Gastroesophageal sphincter (tissue), 4 donors: Measurements from ENCODE around the gene PARD3. TPM values are rescaled to one million over a fixed set of nuclear protein-coding genes. Genes with fewer than 3 reads are reported as not detected.
A peak's percentile ranks its signal among the peaks of the same experiment; 100 is the strongest.
"Not testable (repeated sequence)": the region's sequence is repeated elsewhere in the genome, so short reads cannot be mapped to it uniquely, and the experiment has no call there.

ENCODE experiments used
- ATAC-seq: fragments of 150-250 bp; one replicate; pipeline ENCODE4 v1.9.1; 2016; ENCODE audit warnings: mild to moderate bottlenecking, moderate library complexity
- H3K27ac ChIP-seq, 4 donors: fragments of 200-600 bp; sonication (generic) in 3 of 4; 1 replicate in 3 of 4; 2 replicates in 1 of 4; pipeline ENCODE4 v1.5.1; 2016 to 2019
- H3K27me3 ChIP-seq: fragments of 200-600 bp; sonication (generic); one replicate; pipeline ENCODE4 v1.5.1; 2019
- H3K36me3 ChIP-seq, 2 donors: fragments of 200-600 bp; sonication (generic); one replicate each; pipeline ENCODE4 v1.5.1; 2019; ENCODE audit warnings: control low read depth in 1 of 2
- H3K4me1 ChIP-seq, 3 donors: fragments of 200-600 bp; sonication (generic); 1 replicate in 2 of 3; 2 replicates in 1 of 3; pipeline ENCODE4 v1.5.1; 2016 to 2019; ENCODE audit warnings: control low read depth in 2 of 3
- H3K4me3 ChIP-seq, 2 donors: fragments of 200-600 bp; sonication (generic); one replicate each; pipeline ENCODE4 v1.5.1; 2019; ENCODE audit warnings: mild to moderate bottlenecking in 1 of 2, moderate library complexity in 1 of 2
- H3K9me3 ChIP-seq, 3 donors: fragments of 200-600 bp; sonication (generic); one replicate each; pipeline ENCODE4 v1.5.1; 2017 to 2019; ENCODE audit warnings: control low read depth in 2 of 3
- CTCF ChIP-seq, 4 experiments: fragments of 200-600 bp in 2 of 4; fragments of 450-650 bp in 2 of 4; sonication (generic) in 1 of 4; IDR thresholded peaks; one replicate each; pipeline ENCODE4 v1.5.1; 2017 to 2019; ENCODE audit warnings: antibody characterized with exemption in 4 of 4, mild to moderate bottlenecking in 2 of 4, moderate library complexity in 2 of 4
- EP300 ChIP-seq: sonication (generic); formaldehyde crosslinking; IDR thresholded peaks from one replicate; pipeline ENCODE4 v1.6.1; 2017; ENCODE audit warnings: antibody characterized with exemption, mild to moderate bottlenecking
- POLR2A ChIP-seq, 2 donors: fragments of 450-650 bp; IDR thresholded peaks; one replicate each; pipeline ENCODE4 v1.6.1; 2017; ENCODE audit warnings: antibody characterized with exemption in 2 of 2, mild to moderate bottlenecking in 2 of 2, moderate library complexity in 1 of 2
- POLR2AphosphoS5 ChIP-seq: sonication (generic); formaldehyde crosslinking; IDR thresholded peaks from one replicate; pipeline ENCODE4 v1.6.1; 2017; ENCODE audit warnings: antibody characterized with exemption
- WGBS, 2 donors: methylation state at CpG; one replicate each; pipeline ENCODE4 v1.1.5; 2018; ENCODE audit warnings: low coverage in 1 of 2; 5-methylcytosine and 5-hydroxymethylcytosine counted together
- total RNA-seq, 4 donors: library from RNA; depleted of rRNA; stranded (reverse); fragments of >200 nt; gene quantifications; one replicate each; pipeline ENCODE4 v1.1.0, GENCODE V29; 2016

PARD3 gene
- total RNA-seq, 4 donors from 2014 or later: 101 to 127 (median 115) TPM

GRCh38 chr10:34713875-34714274 lies 101.2 kb downstream of the PARD3 start:
- Histone ChIP-seq H3K27me3 (no peaks in the 10 kb centered on the region), H3K36me3 (no peaks in the 10 kb centered on the region), H3K4me3 (no peak overlapping the region), H3K9me3 (no peaks in the 10 kb centered on the region), H3K4me1 (peaks cover 6 to 71% (median 13%) of the 10 kb centered on the region in 3 donors), H3K27ac (no peak overlapping the region)
- ATAC-seq: no peak
- TF ChIP-seq EP300: no peak
- 29 to 41% methylated on average over 1 of the region's 1 CpG for WGBS, 2 donors

- Histone ChIP-seq H3K36me3 (no peaks in the 10 kb centered on the region), H3K27me3 (no peaks in the 10 kb centered on the region), H3K27ac (peak overlapping the region in 3 of 4 donors; percentile 31 to 57 (median 50)), H3K9me3 (no peaks in the 10 kb centered on the region), H3K4me3 (no peak overlapping the region), H3K4me1 (peaks cover 6 to 79% (median 21%) of the 10 kb centered on the region in 3 donors)
- TF ChIP-seq POLR2A (IDR thresholded peaks at IDR 0.05) (no peak), EP300 (no peak), CTCF (IDR thresholded peaks at IDR 0.05) (no peak), POLR2AphosphoS5 (no peak)
- WGBS, 2 donors: 7 to 67% methylated on average over 2 to 3 of the region's 3 CpGs
- ATAC-seq: peak; percentile 75
These were observed 103.6 kb downstream of the PARD3 start for GRCh38 chr10:34711500-34711899.

GRCh38 chr10:34710391-34710751 lies 104.7 kb downstream of the PARD3 start:
- ATAC-seq: peak; percentile 74
- Histone ChIP-seq H3K27ac (peak overlapping the region in 3 of 4 donors; percentile 50 to 61 (median 57)), H3K36me3 (no peaks in the 10 kb centered on the region), H3K9me3 (no peaks in the 10 kb centered on the region), H3K4me1 (peaks cover 6 to 82% (median 28%) of the 10 kb centered on the region in 3 donors), H3K27me3 (no peaks in the 10 kb centered on the region), H3K4me3 (no peak overlapping the region)
- TF ChIP-seq CTCF (IDR thresholded peaks at IDR 0.05): no peak
- TF ChIP-seq POLR2AphosphoS5: peak; percentile 56
- WGBS, 2 donors: 31 to 64% methylated on average over 4 of the region's 4 CpGs

GRCh38 chr10:34709637-34710390 lies 105.3 kb downstream of the PARD3 start:
- Histone ChIP-seq H3K27me3 (no peaks in the 10 kb centered on the region), H3K36me3 (no peaks in the 10 kb centered on the region), H3K27ac (no peak overlapping the region), H3K4me1 (peaks cover 6 to 83% (median 28%) of the 10 kb centered on the region in 3 donors), H3K9me3 (no peaks in the 10 kb centered on the region), H3K4me3 (no peak overlapping the region)
- no peak for ATAC-seq
- TF ChIP-seq CTCF (IDR thresholded peaks at IDR 0.05) (no peak), EP300 (no peak), POLR2AphosphoS5 (no peak), POLR2A (IDR thresholded peaks at IDR 0.05) (no peak)
- WGBS, 2 donors: 70 to 80% methylated on average over 6 to 8 of the region's 8 CpGs

GRCh38 chr10:34707656-34708055 lies 107.4 kb downstream of the PARD3 start:
- TF ChIP-seq POLR2AphosphoS5 (no peak), POLR2A (IDR thresholded peaks at IDR 0.05) (no peak), CTCF (IDR thresholded peaks at IDR 0.05) (no peak), EP300 (no peak)
- H3K27me3 ChIP-seq: no peaks in the 10 kb centered on the region
- no peak overlapping the region for H3K4me3 ChIP-seq
- no peak for ATAC-seq
- 54% methylated on average over 1 of the region's 1 CpG for WGBS, 2 donors
- H3K27ac ChIP-seq: peak overlapping the region in 1 of 4 donors; percentile 14
- no peaks in the 10 kb centered on the region for H3K36me3 ChIP-seq
- H3K9me3 ChIP-seq: no peaks in the 10 kb centered on the region
- peaks cover 6 to 87% (median 28%) of the 10 kb centered on the region in 3 donors for H3K4me1 ChIP-seq

GRCh38 chr10:34706992-34707391 lies 108.1 kb downstream of the PARD3 start:
- not testable (repeated sequence) for H3K27ac ChIP-seq, H3K27me3 ChIP-seq, H3K4me3 ChIP-seq, ATAC-seq, H3K36me3 ChIP-seq, H3K9me3 ChIP-seq
- 79 to 96% methylated on average over 3 to 4 of the region's 4 CpGs for WGBS, 2 donors
- H3K4me1 ChIP-seq: peaks cover 5 to 87% (median 31%) of the 10 kb centered on the region in 3 donors
